ENCODE results near the gene ASB18. TPM values are rescaled to one million over a fixed set of nuclear protein-coding genes. Genes with fewer than 3 reads are reported as not detected.

Gene ASB18
- total RNA-seq, 2 donors from 2014 or later = not detected

GRCh38 chr2:236205867-236206645 is 58.1 kb downstream of the ASB18 start:
- H3K9me3 ChIP-seq (ENCODE audit: control insufficient read depth, low read length, poor library complexity, severe bottlenecking) = no peaks in the 10 kb centered on the region
- Mint-ChIP-seq H3K4me1 (no peaks in the 10 kb centered on the region), H3K4me3 (no peak overlapping the region), H3K36me3 (ENCODE audit: low read depth) (no peaks in the 10 kb centered on the region), H3K27ac (no peak overlapping the region), H3K27me3 (peaks cover 17% of the 10 kb centered on the region)
- DNase-seq = no peak
- no peak for ATAC-seq

GRCh38 chr2:236204953-236205352 is 59.3 kb downstream of the ASB18 start:
- Mint-ChIP-seq H3K36me3 (ENCODE audit: low read depth) (no peaks in the 10 kb centered on the region), H3K4me1 (no peaks in the 10 kb centered on the region), H3K27ac (no peak overlapping the region), H3K27me3 (peaks cover 6% of the 10 kb centered on the region), H3K4me3 (no peak overlapping the region)
- DNase-seq (no peak), ATAC-seq (no peak)
- no peaks in the 10 kb centered on the region for H3K9me3 ChIP-seq (ENCODE audit: control insufficient read depth, low read length, poor library complexity, severe bottlenecking)

- H3K9me3 ChIP-seq (ENCODE audit: control insufficient read depth, low read length, poor library complexity, severe bottlenecking) = no peaks in the 10 kb centered on the region
- DNase-seq (no peak), ATAC-seq (no peak)
- no peaks in the 10 kb centered on the region for H3K36me3 Mint-ChIP-seq (ENCODE audit: low read depth)
- peaks cover 15% of the 10 kb centered on the region for H3K27me3 Mint-ChIP-seq
- H3K4me3 Mint-ChIP-seq = no peak overlapping the region
- no peak overlapping the region for H3K27ac Mint-ChIP-seq
- H3K4me1 Mint-ChIP-seq = no peaks in the 10 kb centered on the region
Measured at GRCh38 chr2:236200378-236200777, 63.8 kb downstream of the ASB18 start.

- no peaks in the 10 kb centered on the region for H3K9me3 ChIP-seq (ENCODE audit: control insufficient read depth, low read length, poor library complexity, severe bottlenecking)
- Mint-ChIP-seq H3K4me1 (no peaks in the 10 kb centered on the region), H3K27me3 (peaks cover 32% of the 10 kb centered on the region), H3K27ac (no peak overlapping the region), H3K4me3 (no peak overlapping the region), H3K36me3 (ENCODE audit: low read depth) (no peaks in the 10 kb centered on the region)
- DNase-seq (no peak), ATAC-seq (no peak)
Measured at GRCh38 chr2:236196366-236196765, 67.8 kb downstream of the ASB18 start.

- Mint-ChIP-seq H3K4me3 (no peak overlapping the region), H3K27me3 (peaks cover 32% of the 10 kb centered on the region), H3K4me1 (no peaks in the 10 kb centered on the region), H3K36me3 (ENCODE audit: low read depth) (no peaks in the 10 kb centered on the region), H3K27ac (no peak overlapping the region)
- no peaks in the 10 kb centered on the region for H3K9me3 ChIP-seq (ENCODE audit: control insufficient read depth, low read length, poor library complexity, severe bottlenecking)
- ATAC-seq = no peak
- DNase-seq = no peak
Measured at GRCh38 chr2:236195726-236196125, 68.5 kb downstream of the ASB18 start.

GRCh38 chr2:236194786-236195185 is 69.4 kb downstream of the ASB18 start:
- DNase-seq (no peak), ATAC-seq (no peak)
- H3K36me3 Mint-ChIP-seq (ENCODE audit: low read depth) = no peaks in the 10 kb centered on the region
- peaks cover 32% of the 10 kb centered on the region for H3K27me3 Mint-ChIP-seq
- no peak overlapping the region for H3K4me3 Mint-ChIP-seq
- H3K9me3 ChIP-seq (ENCODE audit: control insufficient read depth, low read length, poor library complexity, severe bottlenecking) = no peaks in the 10 kb centered on the region
- no peak overlapping the region for H3K27ac Mint-ChIP-seq
- no peaks in the 10 kb centered on the region for H3K4me1 Mint-ChIP-seq

GRCh38 chr2:236193026-236193425 is 71.2 kb downstream of the ASB18 start:
- DNase-seq = no peak
- no peaks in the 10 kb centered on the region for H3K4me1 Mint-ChIP-seq
- H3K36me3 Mint-ChIP-seq (ENCODE audit: low read depth) = no peaks in the 10 kb centered on the region
- H3K27me3 Mint-ChIP-seq = peaks cover 23% of the 10 kb centered on the region
- ATAC-seq = no peak
- H3K27ac Mint-ChIP-seq = no peak overlapping the region
- no peaks in the 10 kb centered on the region for H3K9me3 ChIP-seq (ENCODE audit: control insufficient read depth, low read length, poor library complexity, severe bottlenecking)
- no peak overlapping the region for H3K4me3 Mint-ChIP-seq

GRCh38 chr2:236190674-236191073 is 73.5 kb downstream of the ASB18 start:
- ATAC-seq (no peak), DNase-seq (no peak)
- peaks cover 29% of the 10 kb centered on the region for H3K27me3 Mint-ChIP-seq
- no peaks in the 10 kb centered on the region for H3K4me1 Mint-ChIP-seq
- no peak overlapping the region for H3K4me3 Mint-ChIP-seq
- H3K9me3 ChIP-seq (ENCODE audit: control insufficient read depth, low read length, poor library complexity, severe bottlenecking) = no peaks in the 10 kb centered on the region
- no peak overlapping the region for H3K27ac Mint-ChIP-seq
- peaks cover 3% of the 10 kb centered on the region for H3K36me3 Mint-ChIP-seq (ENCODE audit: low read depth)

- no peak for ATAC-seq
- no peak overlapping the region for H3K4me3 Mint-ChIP-seq
- H3K27me3 Mint-ChIP-seq = peaks cover 62% of the 10 kb centered on the region
- no peak overlapping the region for H3K27ac Mint-ChIP-seq
- DNase-seq = no peak
- H3K9me3 ChIP-seq (ENCODE audit: control insufficient read depth, low read length, poor library complexity, severe bottlenecking) = no peaks in the 10 kb centered on the region
- peaks cover 5% of the 10 kb centered on the region for H3K4me1 Mint-ChIP-seq
- H3K36me3 Mint-ChIP-seq (ENCODE audit: low read depth) = peaks cover 6% of the 10 kb centered on the region
Measured at GRCh38 chr2:236184701-236185100, 79.5 kb downstream of the ASB18 start.

GRCh38 chr2:236180831-236181453 is 83.3 kb downstream of the ASB18 start:
- peaks cover 12% of the 10 kb centered on the region for H3K4me1 Mint-ChIP-seq
- peaks cover 62% of the 10 kb centered on the region for H3K27me3 Mint-ChIP-seq
- ATAC-seq (no peak), DNase-seq (no peak)
- H3K9me3 ChIP-seq (ENCODE audit: control insufficient read depth, low read length, poor library complexity, severe bottlenecking) = no peaks in the 10 kb centered on the region
- H3K36me3 Mint-ChIP-seq (ENCODE audit: low read depth) = peaks cover 3% of the 10 kb centered on the region
- H3K27ac Mint-ChIP-seq = no peak overlapping the region
- no peak overlapping the region for H3K4me3 Mint-ChIP-seq

- H3K4me1 Mint-ChIP-seq = peaks cover 12% of the 10 kb centered on the region
- no peak overlapping the region for H3K27ac Mint-ChIP-seq
- ATAC-seq (no peak), DNase-seq (no peak)
- peaks cover 3% of the 10 kb centered on the region for H3K36me3 Mint-ChIP-seq (ENCODE audit: low read depth)
- H3K27me3 Mint-ChIP-seq = peaks cover 68% of the 10 kb centered on the region
- no peaks in the 10 kb centered on the region for H3K9me3 ChIP-seq (ENCODE audit: control insufficient read depth, low read length, poor library complexity, severe bottlenecking)
- no peak overlapping the region for H3K4me3 Mint-ChIP-seq
Measured at GRCh38 chr2:236180076-236180816, 84.0 kb downstream of the ASB18 start.

- Mint-ChIP-seq H3K27me3 (peaks cover 68% of the 10 kb centered on the region), H3K27ac (no peak overlapping the region), H3K4me1 (peaks cover 13% of the 10 kb centered on the region), H3K4me3 (peak overlapping the region; percentile 41), H3K36me3 (ENCODE audit: low read depth) (peaks cover 3% of the 10 kb centered on the region)
- ATAC-seq (no peak), DNase-seq (no peak)
- no peaks in the 10 kb centered on the region for H3K9me3 ChIP-seq (ENCODE audit: control insufficient read depth, low read length, poor library complexity, severe bottlenecking)
Measured at GRCh38 chr2:236179236-236180075, 84.8 kb downstream of the ASB18 start.

- H3K4me3 Mint-ChIP-seq = peak overlapping the region; percentile 41
- H3K36me3 Mint-ChIP-seq (ENCODE audit: low read depth) = peaks cover 2% of the 10 kb centered on the region
- no peaks in the 10 kb centered on the region for H3K9me3 ChIP-seq (ENCODE audit: control insufficient read depth, low read length, poor library complexity, severe bottlenecking)
- no peak for DNase-seq
- no peak overlapping the region for H3K27ac Mint-ChIP-seq
- ATAC-seq = no peak
- peaks cover 68% of the 10 kb centered on the region for H3K27me3 Mint-ChIP-seq
- H3K4me1 Mint-ChIP-seq = peaks cover 15% of the 10 kb centered on the region
Measured at GRCh38 chr2:236178890-236179235, 85.3 kb downstream of the ASB18 start.
